Measurements from ENCODE around the gene FBXO42.
"Not testable (repeated sequence)": the region's sequence is repeated elsewhere in the genome, so short reads cannot be mapped to it uniquely, and the experiment has no call there.

The FBXO42 gene

GRCh38 chr1:16241221-16241708 lies 111.0 kb downstream of the FBXO42 start:
- DNase-seq: no peak

GRCh38 chr1:16239972-16240491 lies 112.2 kb downstream of the FBXO42 start:
- no peak for DNase-seq

- no peak for DNase-seq
Measured at GRCh38 chr1:16237343-16237830, 114.9 kb downstream of the FBXO42 start.

GRCh38 chr1:16236511-16237342 lies 115.6 kb downstream of the FBXO42 start, which contains the start of gene CPLANE2:
Gene CPLANE2, minus strand, starts transcription at chr1:16237183. Its CDS starts 441 bp downstream, at chr1:16236742.
- DNase-seq: peak; percentile 98

- DNase-seq: no peak
Measured at GRCh38 chr1:16235944-16236510, 116.3 kb downstream of the FBXO42 start.

GRCh38 chr1:16235347-16235746 lies 116.9 kb downstream of the FBXO42 start:
- no peak for DNase-seq

GRCh38 chr1:16233431-16233830 lies 118.8 kb downstream of the FBXO42 start:
- DNase-seq: no peak

GRCh38 chr1:16232316-16232710 lies 120.0 kb downstream of the FBXO42 start:
- DNase-seq: no peak

GRCh38 chr1:16231331-16232315 lies 120.7 kb downstream of the FBXO42 start:
- no peak for DNase-seq

GRCh38 chr1:16230744-16231143 lies 121.5 kb downstream of the FBXO42 start:
- DNase-seq: no peak

- no peak for DNase-seq
Measured at GRCh38 chr1:16229976-16230740, 122.1 kb downstream of the FBXO42 start.

GRCh38 chr1:16226490-16227179 lies 125.6 kb downstream of the FBXO42 start:
- no peak for DNase-seq

GRCh38 chr1:16226129-16226489 lies 126.2 kb downstream of the FBXO42 start:
- no peak for DNase-seq

- no peak for DNase-seq
Measured at GRCh38 chr1:16224472-16224871, 127.8 kb downstream of the FBXO42 start.

GRCh38 chr1:16222716-16223115 lies 129.6 kb downstream of the FBXO42 start:
- DNase-seq: not testable (repeated sequence)

- no peak for DNase-seq
Measured at GRCh38 chr1:16221499-16221898, 130.8 kb downstream of the FBXO42 start.

GRCh38 chr1:16219968-16220500 lies 132.2 kb downstream of the FBXO42 start:
- no peak for DNase-seq

- DNase-seq: no peak
Measured at GRCh38 chr1:16218674-16219071, 133.6 kb downstream of the FBXO42 start.

- DNase-seq: no peak
Measured at GRCh38 chr1:16218014-16218673, 134.1 kb downstream of the FBXO42 start.

- DNase-seq: peak; percentile 95
Measured at GRCh38 chr1:16217061-16217785, 135.1 kb downstream of the FBXO42 start.

All from activated CD8-positive, alpha-beta memory T cell treated with anti-CD3 and anti-CD28 coated beads for 24 hours (primary cell).